ENCODE data around the gene CABP4. TPM values are rescaled to one million over a fixed set of nuclear protein-coding genes. Genes with fewer than 3 reads are reported as not detected.

CABP4 gene
- total and polyA plus RNA-seq, 2 donors (not counting 1 experiment from before 2014, with no cell fraction given): 3.2 to 5.2 TPM

- intact Hi-C loops (cut with micrococcal nuclease): loop anchor here (1.0 kb wide), 2 partner anchors 9 to 10 kb away; partner anchors contain the start of gene RPS6KB2
- POLR2A ChIA-PET: interaction anchor here (0.5 to 10.7 kb wide), 15 partner anchors 7 to 1910 kb away, joined by 3 to 195 read pairs (median 15); partner anchors contain the start of genes PPP1CA, PTPRCAP, RAD9A and RPS6KB2
- peaks cover 57% of the 10 kb centered on the region for H3K4me1 Mint-ChIP-seq
- peak overlapping the region; percentile 91 for H3K27ac Mint-ChIP-seq
- TF ChIP-seq EZH2 (IDR thresholded peaks at IDR 0.05; ENCODE audit: borderline replicate concordance, insufficient read depth, low read depth, low read length, poor library complexity, severe bottlenecking) (no peak), CTCF (IDR thresholded peaks at IDR 0.05) (no peak)
- peak overlapping the region; percentile 95 for H3K4me2 ChIP-seq (replicated peaks; ENCODE audit: low read depth, low read length, poor library complexity, severe bottlenecking)
- peak overlapping the region; percentile 43 to 71 for H3K27ac ChIP-seq (ENCODE audit: low read length in 2 of 2)
- H2AFZ ChIP-seq (ENCODE audit: insufficient read depth, low read depth, low read length, poor library complexity, severe bottlenecking): peak overlapping the region; percentile 53
- no peaks in the 10 kb centered on the region for H3K36me3 ChIP-seq (replicated peaks in 1 of 2; ENCODE audit: control extremely low read depth in 1 of 2, control insufficient read depth in 1 of 2, extremely low read depth in 1 of 2, insufficient read depth in 2 of 2, low read length in 1 of 2)
- CTCF ChIA-PET: interaction anchor here (0.6 to 10.4 kb wide), 16 partner anchors 11 to 73 kb away, joined by 3 to 121 read pairs (median 4); partner anchors contain the start of genes AIP, POLD4, PPP1CA and PTPRCAP
- no peaks in the 10 kb centered on the region for H3K9me3 Mint-ChIP-seq (ENCODE audit: insufficient read depth)
- H3K4me3 Mint-ChIP-seq: peak overlapping the region; percentile 83
- H3K4me1 ChIP-seq (ENCODE audit: control insufficient read depth in 2 of 2, insufficient read depth in 2 of 2, low read length in 2 of 2): peaks cover 60 to 71% of the 10 kb centered on the region in 2 donors
- H3K9me3 ChIP-seq (ENCODE audit: control extremely low read depth in 1 of 3, control insufficient read depth in 2 of 3, insufficient read depth in 1 of 3, low read length in 2 of 3): no peaks in the 10 kb centered on the region
- ATAC-seq (ENCODE audit: low read depth) (peak; percentile 38), DNase-seq (peak; percentile 89)
- WGBS (ENCODE audit: insufficient coverage): 10% methylated on average over 25 of the region's 26 CpGs
- H4K20me1 ChIP-seq (ENCODE audit: control insufficient read depth, insufficient read depth, low read length, poor library complexity, severe bottlenecking): no peaks in the 10 kb centered on the region
- H3K79me2 ChIP-seq (ENCODE audit: control insufficient read depth, insufficient read depth, low read length): peaks cover 22% of the 10 kb centered on the region
- no peaks in the 10 kb centered on the region for H3K27me3 ChIP-seq (replicated peaks in 1 of 4; ENCODE audit: control extremely low read depth in 1 of 4, control insufficient read depth in 3 of 4, insufficient read depth in 4 of 4, low read length in 3 of 4)
- H3K4me3 ChIP-seq (ENCODE audit: control extremely low read depth in 1 of 5, extremely low read depth in 1 of 5, insufficient read depth in 1 of 5, low read depth in 2 of 5, low read length in 4 of 5): peak overlapping the region in 4 of 5 experiments; percentile 28 to 49 (median 38)
- no peaks in the 10 kb centered on the region for H3K27me3 Mint-ChIP-seq
- H3K9ac ChIP-seq (ENCODE audit: low read length): peak overlapping the region; percentile 40
Measured at GRCh38 chr11:67418476-67419281, 36.5 kb upstream of the CABP4 start.

Data from B cell (primary cell).